22Rv1 (cell line): ENCODE results near the gene CDKL2.

Experiments used
- H3K27ac ChIP-seq: fragments of 450-650 bp; 2 replicates; pipeline ENCODE4 v1.5.1; 2017
- CTCF ChIP-seq: fragments of 450-650 bp; IDR thresholded peaks from 2 replicates; pipeline ENCODE4 v1.5.1; 2017; ENCODE audit warnings: mild to moderate bottlenecking
- ZFX ChIP-seq: fragments of 450-650 bp; IDR thresholded peaks from 2 replicates; pipeline ENCODE4 v1.6.1; 2017; ENCODE audit warnings: antibody characterized with exemption, borderline replicate concordance

Gene CDKL2

GRCh38 chr4:75630174-75630936 is at the start of gene CDKL2:
CDKL2 (minus strand) TSS chr4:75630528; CDS start chr4:75625988, 4,540 bp downstream.
- no peak within 1 kb of the TSS for H3K27ac ChIP-seq
- no peak for TF ChIP-seq ZFX
- TF ChIP-seq CTCF: no peak

- TF ChIP-seq CTCF (no peak), ZFX (no peak)
- no peak overlapping the region for H3K27ac ChIP-seq
These were observed 48.6 kb upstream of the CDKL2 start for GRCh38 chr4:75678965-75679364.

- no peak overlapping the region for H3K27ac ChIP-seq
- TF ChIP-seq ZFX (no peak), CTCF (no peak)
These were observed 48.1 kb upstream of the CDKL2 start for GRCh38 chr4:75678473-75678872.

- H3K27ac ChIP-seq: no peak overlapping the region
- no peak for TF ChIP-seq ZFX
- TF ChIP-seq CTCF: no peak
These were observed 44.7 kb upstream of the CDKL2 start for GRCh38 chr4:75675004-75675531.

GRCh38 chr4:75673959-75674328 is 43.6 kb upstream of the CDKL2 start:
- TF ChIP-seq ZFX (no peak), CTCF (no peak)

GRCh38 chr4:75673027-75673958 is 43.0 kb upstream of the CDKL2 start, which contains the start of gene G3BP2:
G3BP2 (minus strand) TSS chr4:75673411; CDS start chr4:75662025, 11,386 bp downstream.
- peak within 1 kb of the TSS; percentile 98 for H3K27ac ChIP-seq
- no peak for TF ChIP-seq ZFX
- no peak for TF ChIP-seq CTCF

More at GRCh38 chr4:75673959-75674328, 43.6 kb upstream of the CDKL2 start:
- H3K27ac ChIP-seq: peak overlapping the region; percentile 98
